Measurements from ENCODE around the gene PTGES.
"Not testable (repeated sequence)": the region's sequence is repeated elsewhere in the genome, so short reads cannot be mapped to it uniquely, and the experiment has no call there.

The PTGES gene

DNA sequence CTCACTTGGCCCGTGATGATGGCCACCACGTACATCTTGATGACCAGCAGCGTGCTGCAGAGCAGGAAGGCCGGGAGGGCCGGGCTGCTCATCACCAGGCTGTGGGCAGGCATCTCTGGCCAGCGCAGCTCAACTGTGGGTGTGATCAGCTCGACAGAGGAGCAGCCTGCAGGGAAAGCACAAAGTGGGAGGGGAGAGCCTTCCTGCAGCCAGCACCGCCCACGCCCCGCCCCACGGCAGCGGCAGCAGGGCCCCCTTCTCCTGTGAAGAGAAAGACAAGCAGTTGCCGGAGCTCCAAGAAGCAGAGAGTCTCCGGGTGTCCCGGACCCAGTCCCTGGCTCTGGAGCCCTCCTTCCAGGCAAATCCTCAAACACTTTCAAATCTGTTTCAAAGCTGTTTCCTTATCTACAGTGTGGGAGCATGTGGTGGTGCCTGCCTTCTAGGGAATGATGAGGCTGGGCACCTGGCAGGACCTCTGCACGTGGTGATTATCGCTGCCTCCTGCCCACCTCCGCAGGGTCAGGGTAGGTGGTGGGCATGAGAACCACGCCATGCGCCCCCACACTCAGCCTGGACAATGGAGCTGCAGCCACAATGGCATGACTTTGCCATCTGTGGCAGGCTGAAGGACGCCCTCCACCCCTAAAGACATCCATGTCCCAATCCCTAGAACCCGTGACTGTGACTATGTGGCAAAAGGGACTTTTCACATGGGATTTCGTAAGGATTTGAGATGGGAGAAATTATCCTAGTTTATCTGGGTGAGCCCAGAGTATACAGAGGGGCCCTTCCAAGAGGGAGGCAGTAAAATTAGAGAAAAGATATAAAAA is at the start of gene PTGES:
TSS of gene PTGES (minus strand) at position 143 of the 830 bp plus-strand sequence. CDS start at position 113, 30 bp downstream.
- peak; percentile 47 for DNase-seq

DNA sequence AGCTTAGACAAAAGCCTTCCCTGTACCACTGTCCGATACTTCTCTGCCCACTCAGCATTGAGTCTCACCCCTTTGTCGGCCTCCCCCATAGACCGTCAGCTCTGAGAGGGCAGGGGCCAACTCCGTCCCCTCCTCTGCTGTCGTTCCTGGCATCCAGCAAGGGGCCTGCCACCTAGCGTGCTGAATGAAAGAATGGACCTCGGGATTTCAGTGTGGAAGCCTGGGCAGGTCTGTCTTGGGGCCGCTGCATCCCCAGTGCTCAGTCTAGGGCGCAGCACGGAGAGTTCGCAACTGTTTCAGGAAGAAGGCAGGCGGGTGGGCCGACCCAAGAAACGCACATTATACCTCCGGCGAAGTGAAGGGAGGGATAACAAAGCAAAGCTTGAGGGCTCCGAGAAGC is 48.7 kb upstream of the PTGES start:
- no peak for DNase-seq

DNA sequence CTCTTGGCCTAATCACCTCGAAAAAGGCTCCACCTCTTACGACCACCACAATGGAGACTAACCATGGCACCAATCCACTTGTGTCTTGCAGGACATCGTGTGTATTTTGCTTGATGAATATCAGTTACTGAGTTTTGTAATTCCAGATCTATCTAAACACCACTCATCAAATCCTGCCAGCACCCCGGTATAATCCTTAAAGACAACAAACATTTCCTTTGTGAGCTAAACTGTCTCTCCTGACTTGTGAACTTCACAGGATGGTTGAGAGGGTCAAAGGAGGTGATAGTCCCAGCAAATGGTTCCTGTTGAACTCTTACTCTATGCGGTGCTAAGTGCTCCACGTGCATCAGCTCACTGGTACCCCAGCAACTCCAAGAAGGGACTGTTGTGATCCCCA is 46.1 kb upstream of the PTGES start:
- DNase-seq = no peak

- DNase-seq = not testable (repeated sequence)
These were observed 43.2 kb upstream of the PTGES start for GRCh38 chr9:129796029-129796428.

DNA sequence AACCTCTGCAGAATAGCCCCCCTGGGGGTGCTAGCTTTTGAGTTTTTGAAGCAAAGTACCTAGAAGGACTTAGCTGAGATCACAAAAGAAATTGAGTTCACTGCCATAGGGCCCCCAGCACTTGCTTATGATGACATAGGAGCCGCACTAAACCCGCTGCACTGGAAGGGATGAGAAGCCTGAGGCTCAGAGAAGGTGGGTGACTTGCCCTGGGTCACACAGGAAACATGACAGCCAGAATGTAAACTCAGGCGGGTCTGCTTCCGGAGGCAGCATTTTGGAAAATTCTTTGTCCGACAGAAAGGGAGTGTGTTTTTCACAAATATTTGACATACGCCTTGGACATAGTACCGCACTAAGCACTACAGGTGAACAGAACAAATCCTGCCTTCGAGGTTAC is 41.7 kb upstream of the PTGES start:
- no peak for DNase-seq

GRCh38 chr9:129786481-129786880 is 33.6 kb upstream of the PTGES start:
- no peak for DNase-seq

DNA sequence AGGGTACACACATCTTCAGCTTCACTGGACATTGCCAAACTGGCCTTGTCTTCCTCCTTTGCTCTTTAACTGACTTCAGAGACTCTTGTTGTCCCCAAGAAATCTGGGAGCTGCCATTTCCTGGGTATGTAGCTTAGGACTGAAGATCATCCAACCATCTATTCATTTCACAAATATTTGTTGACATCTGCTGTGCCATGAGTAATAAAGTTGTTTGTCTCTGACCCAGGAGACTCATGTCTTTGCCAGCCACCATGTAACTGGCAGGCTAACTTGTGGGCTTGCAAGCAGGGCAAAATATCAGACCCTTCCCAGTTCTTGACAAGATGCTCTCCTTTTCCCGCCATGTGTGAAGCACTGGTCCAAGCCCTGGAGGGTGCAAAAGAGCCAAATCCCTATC is 33.0 kb upstream of the PTGES start:
- no peak for DNase-seq

GRCh38 chr9:129784970-129785369 is 32.1 kb upstream of the PTGES start:
- not testable (repeated sequence) for DNase-seq

- DNase-seq = peak; percentile 84
These were observed 30.9 kb upstream of the PTGES start for GRCh38 chr9:129783516-129784361.

GRCh38 chr9:129781981-129782380 is 29.1 kb upstream of the PTGES start:
- DNase-seq = no peak

GRCh38 chr9:129781131-129781530 is 28.3 kb upstream of the PTGES start:
- DNase-seq = no peak

DNA sequence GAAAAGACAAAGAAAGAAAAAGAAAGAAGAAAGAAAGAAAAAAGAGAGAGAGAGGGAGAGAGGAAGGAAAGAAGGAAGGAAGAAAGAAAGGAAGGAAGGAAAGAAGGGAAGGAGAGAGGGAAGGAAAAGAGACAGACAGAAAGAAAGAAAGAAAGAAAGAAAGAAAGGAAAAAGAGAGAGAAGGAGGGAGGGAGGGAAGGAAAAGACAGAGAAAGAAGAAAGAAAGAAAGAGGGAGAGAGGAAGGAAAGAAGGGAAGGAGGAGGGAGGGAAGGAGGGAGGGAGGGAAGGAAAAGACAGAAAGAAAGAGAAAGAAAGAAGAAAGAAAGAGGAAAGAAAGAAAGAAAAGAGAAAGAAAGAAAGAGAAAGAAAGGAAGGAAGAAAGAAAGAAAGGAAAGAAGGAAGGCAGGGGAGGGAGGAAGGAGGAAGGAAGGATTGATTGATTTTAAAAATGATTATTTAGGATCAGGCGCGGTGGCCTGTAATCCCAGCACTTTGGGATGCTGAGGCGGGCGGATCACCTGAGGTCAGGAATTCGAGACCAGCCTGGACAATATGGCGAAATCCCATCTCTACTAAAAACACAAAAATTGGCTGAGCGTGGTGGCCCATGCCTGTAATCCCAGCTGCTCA is 26.8 kb upstream of the PTGES start:
- DNase-seq = no peak

DNA sequence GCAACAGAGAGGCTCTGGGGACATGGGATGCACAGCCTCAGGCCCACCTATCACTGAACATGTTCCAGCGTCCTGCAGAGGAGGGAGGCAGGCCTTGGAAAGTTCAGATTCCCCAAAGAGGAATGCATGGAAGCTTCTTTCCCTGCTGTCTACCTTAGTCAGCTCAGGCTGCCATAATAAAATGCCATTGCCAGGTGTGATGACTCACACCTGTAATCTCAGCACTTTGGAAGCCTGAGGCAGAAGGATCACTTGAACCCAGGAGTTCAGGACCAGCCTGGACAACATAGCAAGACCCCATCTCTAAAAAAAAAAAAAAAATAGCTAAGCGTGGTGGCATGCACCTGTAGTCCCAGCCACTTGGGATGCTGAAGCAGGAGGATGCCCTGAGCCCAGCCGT is 25.6 kb upstream of the PTGES start:
- no peak for DNase-seq

DNA sequence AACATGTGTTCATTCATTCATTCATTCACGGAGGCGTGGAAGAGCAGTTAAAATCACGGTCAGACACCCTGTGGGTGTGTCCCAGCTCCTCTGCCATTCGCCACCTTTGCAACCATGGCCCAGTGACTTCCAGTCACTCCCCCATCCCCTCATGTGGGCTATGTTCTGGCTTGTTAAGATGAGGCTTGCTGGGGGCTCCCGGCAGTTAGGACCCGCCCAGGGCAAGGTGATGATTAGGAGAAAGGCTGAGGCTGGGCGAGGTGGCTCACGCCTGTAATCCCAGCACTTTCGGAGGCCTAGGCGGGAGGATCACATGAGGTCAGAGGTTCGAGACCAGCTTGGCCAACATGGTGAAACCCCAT is 24.9 kb upstream of the PTGES start:
- no peak for DNase-seq

DNA sequence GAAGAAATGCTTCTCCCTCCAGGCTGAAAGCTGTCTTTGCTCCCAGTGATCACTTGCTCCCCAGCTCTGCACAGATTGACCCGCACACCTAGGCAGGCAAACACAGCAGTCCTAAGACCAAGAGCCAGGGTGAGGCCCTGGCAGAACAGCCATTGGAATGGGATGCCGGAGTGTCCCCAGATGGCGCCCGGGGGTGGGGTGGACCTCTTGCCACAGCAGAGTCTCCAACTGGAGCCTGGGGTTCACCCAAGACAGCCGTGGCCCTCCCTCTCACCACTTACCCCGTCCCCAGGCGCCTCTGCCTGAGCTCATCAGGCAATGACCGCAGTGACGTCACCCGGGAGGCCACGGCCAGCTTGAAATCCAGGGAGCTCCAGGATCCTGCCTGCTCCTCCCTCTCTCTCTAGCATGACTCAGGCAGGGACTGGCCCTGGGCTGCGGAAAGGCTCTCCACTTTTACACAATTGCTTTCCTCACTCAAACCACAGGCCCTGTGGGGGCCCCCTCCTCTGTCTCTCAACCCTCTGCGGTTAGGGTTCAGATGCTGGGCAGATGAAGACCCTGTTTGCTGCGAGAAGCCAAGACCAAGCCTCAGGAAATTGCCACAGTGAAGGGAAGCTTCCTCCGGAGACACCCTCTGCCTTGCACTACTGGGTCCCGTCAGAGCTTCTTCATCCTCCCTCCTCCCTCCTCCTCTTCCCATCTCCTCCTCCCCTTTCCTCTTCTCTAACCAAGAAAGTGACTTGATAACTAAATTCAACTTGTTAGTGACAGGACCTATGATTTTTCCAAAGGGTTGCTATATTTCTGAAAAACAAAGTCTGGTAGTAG is 24.3 kb upstream of the PTGES start:
- peak; percentile 50 for DNase-seq

- DNase-seq = no peak
These were observed 23.7 kb upstream of the PTGES start for GRCh38 chr9:129776566-129776937.

- not testable (repeated sequence) for DNase-seq
These were observed 23.3 kb upstream of the PTGES start for GRCh38 chr9:129776096-129776495.

DNA sequence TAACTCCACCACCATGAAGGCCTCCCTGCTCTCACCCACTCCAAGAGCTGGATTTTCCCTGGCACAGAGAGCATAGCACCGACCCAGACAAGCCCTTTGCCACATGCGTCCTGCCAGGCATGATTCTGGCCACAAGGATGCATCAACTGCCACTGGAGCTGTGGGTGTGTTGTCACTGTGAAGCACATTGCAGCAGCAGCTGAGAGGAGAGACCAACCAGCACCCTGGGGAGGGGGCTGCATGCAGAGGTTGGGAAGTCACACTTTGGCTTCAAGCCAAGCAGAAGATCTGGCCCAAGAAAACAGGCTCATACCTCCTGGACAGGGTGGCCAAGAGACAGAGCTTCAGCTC is 22.6 kb upstream of the PTGES start:
- DNase-seq = no peak

- DNase-seq = no peak
These were observed 22.1 kb upstream of the PTGES start for GRCh38 chr9:129774791-129775447.

- DNase-seq = peak; percentile 28
These were observed 20.6 kb upstream of the PTGES start for GRCh38 chr9:129773262-129774048.

GRCh38 chr9:129770741-129771140 is 17.9 kb upstream of the PTGES start:
- no peak for DNase-seq

All from CD4-positive, alpha-beta T cell treated with Interleukin-21 for 1 hour (primary cell).